GM18907 (cell line): ENCODE data around the gene PSAP.

Experiments
- ATAC-seq: cut with Tn5 transposase; IDR thresholded peaks from one replicate; pipeline ENCODE4 v1.9.1; 2021; ENCODE audit warnings: mild to moderate bottlenecking, moderate library complexity; ENCODE audit not compliant: unreplicated experiment

PSAP gene

DNA sequence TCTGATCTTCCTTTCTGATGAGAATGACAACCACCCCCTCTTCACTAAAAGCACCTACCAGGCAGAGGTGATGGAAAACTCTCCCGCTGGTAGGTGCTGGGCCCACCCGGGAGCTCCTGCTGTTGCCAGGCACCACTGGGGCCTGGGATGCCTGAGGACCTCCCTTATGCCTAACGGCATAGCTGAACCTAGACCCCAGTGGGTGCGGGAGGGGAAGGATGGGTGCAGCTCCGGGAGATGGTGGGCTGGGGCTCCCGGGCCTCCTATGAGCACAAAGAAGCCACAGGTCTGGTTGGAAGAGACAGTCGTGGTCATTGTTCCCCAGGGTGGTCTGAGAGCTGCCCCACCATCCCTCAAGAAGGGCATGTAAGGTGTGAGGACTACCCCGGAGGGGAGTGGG, 62.1 kb downstream of the PSAP start:
- ATAC-seq: no peak

DNA sequence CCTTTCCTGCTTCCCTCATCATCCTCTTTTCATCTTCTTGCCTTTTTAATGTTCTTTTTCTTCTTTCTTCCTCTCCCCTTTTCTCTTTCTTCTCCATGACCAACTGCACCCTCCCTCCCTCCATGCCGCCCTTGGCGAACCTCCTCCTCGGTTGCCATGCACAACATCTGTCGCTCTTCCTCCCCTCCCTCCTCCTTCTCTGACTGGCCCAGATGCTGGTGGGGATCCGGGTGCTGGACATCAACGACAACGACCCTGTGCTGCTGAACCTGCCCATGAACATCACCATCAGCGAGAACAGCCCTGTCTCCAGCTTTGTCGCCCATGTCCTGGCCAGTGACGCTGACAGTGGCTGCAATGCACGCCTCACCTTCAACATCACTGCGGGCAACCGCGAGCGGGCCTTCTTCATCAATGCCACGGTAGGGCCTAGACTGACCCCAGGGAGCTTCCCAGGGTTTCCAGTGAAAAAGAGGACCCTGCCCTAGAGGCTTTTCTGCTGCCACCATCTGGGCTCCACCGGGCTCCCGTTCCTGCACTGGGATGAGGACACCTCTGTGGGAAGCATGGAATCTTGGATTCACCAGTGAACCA, 66.3 kb downstream of the PSAP start:
- no peak for ATAC-seq

DNA sequence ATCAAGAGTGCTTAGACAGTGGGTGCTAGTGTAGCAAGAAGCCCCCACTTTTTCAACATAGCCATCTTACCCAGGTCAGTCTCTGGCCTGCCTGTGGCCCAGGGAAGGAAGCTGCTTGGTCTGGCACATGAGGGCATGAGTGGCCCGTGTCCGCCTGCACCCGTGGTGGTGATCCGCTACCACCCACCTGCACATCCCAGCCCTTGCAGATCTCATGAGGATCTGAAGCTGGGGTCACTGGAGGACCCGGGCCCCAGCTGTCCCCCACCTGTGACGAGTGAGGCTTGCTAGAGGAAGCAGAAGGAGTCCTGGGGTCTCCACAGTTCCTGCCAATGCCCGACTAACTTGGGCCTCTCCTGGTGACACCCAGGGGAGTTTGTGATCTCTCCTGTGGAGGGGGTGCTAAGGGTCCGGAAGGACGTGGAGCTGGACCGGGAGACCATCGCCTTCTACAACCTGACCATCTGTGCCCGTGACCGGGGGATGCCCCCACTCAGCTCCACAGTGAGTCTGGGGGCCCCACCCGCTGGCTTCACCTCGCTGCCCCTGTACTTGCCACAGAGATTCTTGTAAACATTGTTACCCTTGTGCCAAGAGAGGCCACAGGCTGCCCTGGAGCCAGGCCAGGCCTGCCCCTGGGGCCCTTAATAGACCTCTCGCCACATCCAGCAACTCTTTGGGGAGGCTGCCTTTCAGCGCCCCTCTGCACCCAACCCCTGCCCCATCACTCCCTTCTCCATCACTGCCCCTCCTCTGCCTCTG, 67.0 kb downstream of the PSAP start:
- no peak for ATAC-seq

GRCh38 chr10:71782917-71783490, 68.0 kb downstream of the PSAP start:
- ATAC-seq: no peak

DNA sequence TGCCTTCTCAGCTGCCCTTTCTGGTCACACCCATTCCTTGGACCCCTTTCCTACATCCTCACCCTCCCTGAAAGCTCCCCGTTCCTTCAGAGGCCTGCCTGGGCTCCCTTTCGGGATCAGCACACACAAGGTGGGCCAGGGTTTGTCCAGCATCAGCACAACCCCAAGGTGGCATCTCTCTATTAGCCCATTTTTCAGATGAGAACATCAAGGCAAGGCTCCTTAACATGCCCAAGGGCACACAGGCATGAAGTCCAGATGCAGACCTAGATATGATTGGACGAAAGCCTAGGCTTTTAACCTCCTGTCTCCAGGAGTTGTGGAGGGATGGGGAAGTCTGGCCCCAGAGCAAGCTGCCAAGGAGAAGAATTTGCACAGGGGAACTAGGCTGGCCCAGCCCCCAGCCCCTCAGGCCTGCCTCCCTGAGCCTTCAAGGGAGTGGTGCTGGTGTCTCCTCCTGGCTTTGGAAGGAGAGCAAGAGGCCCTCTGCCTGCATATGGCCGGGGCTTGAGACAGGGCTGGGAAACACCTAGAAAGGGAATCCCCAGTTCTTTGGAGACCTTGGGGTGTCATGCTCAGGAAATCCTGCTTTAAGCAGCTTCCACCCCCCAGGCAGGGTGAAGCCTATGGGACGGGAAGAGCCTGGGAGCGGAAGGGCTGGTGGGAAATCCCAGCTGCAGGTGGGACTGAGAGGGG, 68.7 kb downstream of the PSAP start:
- no peak for ATAC-seq

- ATAC-seq: no peak
Measured at GRCh38 chr10:71780719-71781118, 70.3 kb downstream of the PSAP start.

GRCh38 chr10:71780156-71780555, 70.9 kb downstream of the PSAP start:
- ATAC-seq: no peak

DNA sequence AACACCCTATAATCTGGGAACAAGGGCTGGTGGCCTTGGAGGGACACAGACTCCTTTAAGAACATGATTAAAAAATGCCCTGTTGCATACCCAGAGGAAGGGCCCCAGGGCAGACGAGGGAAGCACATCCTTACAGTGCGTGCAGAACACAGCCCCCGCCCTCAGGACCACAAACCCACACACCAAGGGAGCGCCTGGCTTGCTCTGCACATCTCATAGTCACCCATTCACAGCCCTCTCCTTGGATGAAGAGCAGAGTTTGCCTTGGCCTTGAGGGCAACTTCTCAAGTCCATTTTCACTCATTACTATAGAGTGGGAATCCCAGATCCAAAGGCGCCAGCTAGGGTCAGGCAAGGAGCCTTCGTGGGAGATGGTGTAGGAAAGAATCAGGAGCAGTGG, 71.4 kb downstream of the PSAP start:
- no peak for ATAC-seq

DNA sequence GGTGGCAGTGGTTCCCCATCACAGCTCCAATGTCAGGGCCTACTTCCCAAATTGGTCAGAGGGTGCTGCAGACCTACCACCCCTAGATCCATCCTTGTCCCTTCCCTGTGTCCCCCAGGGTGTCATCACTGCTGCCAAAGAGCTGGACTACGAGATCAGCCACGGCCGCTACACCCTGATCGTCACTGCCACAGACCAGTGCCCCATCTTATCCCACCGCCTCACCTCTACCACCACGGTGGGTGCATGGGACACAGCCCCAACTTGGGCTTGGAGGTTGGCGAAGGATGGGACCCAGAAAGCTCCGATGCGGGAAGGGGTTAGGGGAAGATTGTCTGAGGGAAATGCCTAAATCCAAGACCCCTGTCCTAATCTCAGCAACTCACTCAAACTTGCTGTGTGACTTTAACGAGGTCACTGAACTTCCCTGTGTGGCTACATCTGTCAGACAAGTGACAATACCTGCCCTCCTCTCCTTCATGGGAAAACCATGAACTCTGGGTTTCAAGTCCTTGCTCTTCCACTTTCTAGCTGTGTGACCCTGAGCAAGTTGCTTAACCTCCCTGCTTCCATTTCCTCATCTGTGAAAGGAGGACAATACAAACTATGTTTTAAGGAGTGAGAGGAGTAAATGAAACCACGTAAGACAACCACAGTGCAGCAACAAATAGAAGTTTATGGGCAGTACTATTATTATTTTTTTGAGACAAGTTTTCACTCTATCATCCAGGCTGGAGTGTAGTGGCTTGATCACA, 72.8 kb downstream of the PSAP start:
- ATAC-seq: no peak

DNA sequence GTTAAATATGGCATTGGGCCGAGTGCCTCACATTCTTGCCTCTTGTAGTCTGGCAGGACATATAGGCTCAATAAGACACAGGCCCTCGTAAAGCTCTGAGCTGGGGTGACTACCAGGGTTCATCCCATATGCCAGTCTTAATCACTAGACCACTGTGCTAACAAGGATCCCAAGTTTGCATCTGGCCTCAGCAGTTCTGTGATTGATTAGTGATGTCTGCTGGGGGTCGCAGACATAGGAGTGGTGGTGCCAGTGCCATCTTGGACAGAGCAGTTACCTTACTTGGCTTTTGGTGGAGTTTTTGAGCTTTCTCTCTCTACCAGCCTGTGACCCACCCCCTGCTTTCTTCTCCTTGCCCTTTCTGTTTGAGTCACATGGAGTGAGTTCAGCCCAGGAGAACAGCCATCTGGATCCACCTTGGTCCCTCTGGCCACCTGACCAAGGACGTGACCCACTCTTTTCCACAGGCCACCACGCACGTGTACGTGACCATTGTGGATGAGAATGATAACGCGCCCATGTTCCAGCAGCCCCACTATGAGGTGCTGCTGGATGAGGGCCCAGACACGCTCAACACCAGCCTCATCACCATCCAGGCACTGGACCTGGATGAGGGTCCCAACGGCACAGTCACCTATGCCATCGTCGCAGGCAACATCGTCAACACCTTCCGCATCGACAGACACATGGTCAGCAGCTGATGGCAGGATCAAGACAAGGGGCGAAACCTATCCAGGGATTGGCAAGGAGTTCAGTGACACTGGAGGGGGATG, 73.7 kb downstream of the PSAP start:
- no peak for ATAC-seq

- no peak for ATAC-seq
Measured at GRCh38 chr10:71776481-71776925, 74.5 kb downstream of the PSAP start.

DNA sequence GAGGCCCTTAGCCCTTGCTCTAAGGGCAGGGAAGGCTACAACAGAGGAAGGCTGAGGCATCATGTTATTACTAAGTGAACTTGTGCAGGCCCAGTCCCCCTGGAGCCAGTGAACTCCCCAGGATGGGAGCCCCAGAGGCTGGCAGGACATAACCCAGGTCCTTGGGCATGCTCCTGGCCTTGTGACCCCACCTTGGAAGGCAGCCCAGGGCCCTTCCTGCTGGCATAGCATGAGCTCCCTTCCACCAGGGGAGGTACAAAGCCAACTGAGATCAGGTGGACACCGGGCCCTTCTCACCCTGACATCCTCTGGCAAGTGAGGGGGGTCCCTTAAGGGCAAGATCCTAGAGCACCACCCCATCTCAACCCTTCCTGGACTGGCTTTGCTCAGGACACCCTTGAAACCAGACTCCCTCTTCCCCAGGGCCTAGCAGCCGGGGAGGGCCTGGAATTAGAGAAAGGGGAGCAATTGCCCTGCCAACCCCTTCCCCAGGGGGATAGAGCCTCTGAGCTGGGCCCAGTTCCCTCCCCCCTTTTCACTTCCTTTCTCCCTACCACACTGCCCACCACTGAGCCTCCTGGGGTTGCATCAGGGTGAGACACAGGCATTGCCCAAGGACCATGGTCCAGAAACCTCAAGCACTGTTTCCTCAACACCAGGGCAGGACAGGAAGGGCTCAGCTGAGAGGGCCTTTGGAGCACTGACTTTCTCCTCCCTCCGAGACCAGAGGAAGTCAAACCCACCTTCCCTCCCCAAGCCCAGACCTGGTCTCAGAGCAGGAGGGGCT, 75.9 kb downstream of the PSAP start:
- ATAC-seq: no peak

- peak; percentile 47 for ATAC-seq
Measured at GRCh38 chr10:71773221-71773971, 77.7 kb downstream of the PSAP start, which contains the start of gene VSIR. VSIR (minus strand) TSS chr10:71773520; CDS start chr10:71773439, 81 bp downstream.

- ATAC-seq: no peak
Measured at GRCh38 chr10:71772832-71773220, 78.2 kb downstream of the PSAP start.

- no peak for ATAC-seq
Measured at GRCh38 chr10:71771821-71772617, 79.0 kb downstream of the PSAP start.

DNA sequence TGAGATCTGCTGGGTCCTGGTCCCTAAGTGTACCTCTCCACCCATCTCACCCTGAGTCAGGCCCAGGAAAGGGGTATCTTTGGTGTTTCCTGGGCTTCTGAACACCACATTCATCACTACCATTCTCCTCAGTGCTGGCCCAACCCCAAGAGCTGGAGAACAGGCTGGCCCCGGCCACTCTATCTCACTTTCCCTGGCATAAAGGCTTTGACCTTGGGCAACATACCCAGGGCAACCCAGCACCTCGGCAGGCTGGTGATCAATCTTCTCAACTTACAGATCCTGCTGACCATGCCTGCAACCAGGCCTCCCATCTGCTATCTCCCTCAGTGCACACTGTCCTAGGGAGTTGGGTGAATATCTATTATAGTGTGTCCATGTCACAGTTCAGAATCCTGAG, 79.8 kb downstream of the PSAP start:
- no peak for ATAC-seq

GRCh38 chr10:71770789-71771188, 80.3 kb downstream of the PSAP start:
- no peak for ATAC-seq

- no peak for ATAC-seq
Measured at GRCh38 chr10:71770255-71770654, 80.8 kb downstream of the PSAP start.
